GM12892 (cell line): ENCODE measurements around the gene C1orf74.

Source experiments
- POLR2A ChIP-seq: IDR thresholded peaks from 2 replicates; pipeline ENCODE4 v1.6.1; 2011; ENCODE audit warnings: low read depth, low read length, control low read depth
- POLR2AphosphoS5 ChIP-seq: IDR thresholded peaks from 2 replicates; pipeline ENCODE4 v1.6.1; 2011; ENCODE audit warnings: low read depth, low read length, control low read depth
- TAF1 ChIP-seq: IDR thresholded peaks from 2 replicates; pipeline ENCODE4 v1.6.1; 2011; ENCODE audit warnings: low read depth, mild to moderate bottlenecking, control low read depth, low read length, borderline replicate concordance

DNA sequence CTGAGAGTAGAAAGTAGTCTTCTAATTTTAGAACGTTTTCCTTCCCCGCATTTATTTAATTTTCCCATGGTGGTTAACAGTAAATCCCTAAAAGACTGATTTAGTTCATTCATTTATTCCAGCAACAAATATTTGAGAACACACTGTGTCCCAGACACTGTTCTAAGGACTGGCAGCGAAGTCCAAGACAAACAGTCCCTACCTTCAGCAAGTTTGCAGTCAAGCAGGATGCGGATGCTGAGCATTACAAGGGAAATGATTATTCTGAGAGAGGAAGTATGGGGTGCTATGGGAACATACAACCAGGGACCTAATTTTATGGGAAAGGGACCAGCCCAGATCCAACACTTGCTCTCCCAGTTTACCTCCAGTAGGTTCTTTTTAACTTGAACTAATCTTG is 1.2 kb upstream of the C1orf74 start:
- TF ChIP-seq POLR2AphosphoS5, result no peak
- no peak for TF ChIP-seq POLR2A
- TF ChIP-seq TAF1, result no peak
